NCI-H526 treated with DMSO at 0.1 percent for 48 hours (cell line): ENCODE results near the gene KLHL14.
"Not testable (repeated sequence)": the region's sequence is repeated elsewhere in the genome, so short reads cannot be mapped to it uniquely, and the experiment has no call there.

Source experiments
- DNase-seq: peaks from one replicate; lab custom pipeline; 2025; lab: John Stamatoyannopoulos, UW

KLHL14 gene

DNA sequence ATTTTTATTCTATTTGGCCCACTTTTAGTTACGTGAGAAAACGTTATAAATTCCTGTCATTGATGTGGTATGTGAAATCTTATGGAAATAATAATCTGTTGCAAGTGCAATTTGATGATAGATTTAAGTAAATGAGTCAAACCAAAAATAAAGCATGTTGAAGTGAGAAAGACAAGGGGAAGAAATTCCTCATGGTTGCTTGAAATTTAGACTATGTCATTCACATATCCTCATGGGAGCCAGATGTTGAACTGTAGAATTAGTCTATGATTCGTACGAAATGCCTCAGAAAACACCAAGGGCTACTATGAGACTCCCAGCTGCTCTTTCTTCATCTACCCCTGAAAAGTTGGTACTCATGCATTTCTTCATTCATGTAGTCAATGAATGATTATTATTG, 55.7 kb downstream of the KLHL14 start:
- DNase-seq = no peak

DNA sequence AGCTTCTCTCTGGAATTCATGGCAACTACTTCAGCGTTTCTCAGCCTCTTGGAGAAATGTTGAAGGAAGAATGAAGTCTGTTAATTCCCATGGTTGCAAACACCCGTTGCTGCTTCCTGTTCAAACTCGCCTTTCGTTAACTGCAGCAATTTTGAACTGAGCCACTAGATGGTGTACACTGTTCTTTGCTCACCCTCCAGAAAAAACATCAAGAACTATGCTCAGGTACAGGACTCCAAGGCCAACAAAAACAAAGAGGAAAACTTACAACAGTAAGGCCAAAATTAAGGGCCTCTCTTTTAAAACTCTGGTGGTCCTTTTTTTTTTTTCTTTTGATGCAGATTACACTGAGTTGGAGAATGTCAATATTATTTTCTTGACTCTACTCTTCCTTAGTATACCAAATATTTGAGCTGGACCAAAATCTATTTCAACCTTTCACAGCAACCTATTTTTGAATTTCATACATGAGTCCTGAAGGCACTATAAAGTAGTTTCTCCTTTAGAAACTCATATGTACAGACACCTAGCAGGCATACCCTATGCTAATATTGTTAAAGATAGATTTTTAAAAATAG, 58.2 kb downstream of the KLHL14 start:
- DNase-seq = peak; percentile 62

DNA sequence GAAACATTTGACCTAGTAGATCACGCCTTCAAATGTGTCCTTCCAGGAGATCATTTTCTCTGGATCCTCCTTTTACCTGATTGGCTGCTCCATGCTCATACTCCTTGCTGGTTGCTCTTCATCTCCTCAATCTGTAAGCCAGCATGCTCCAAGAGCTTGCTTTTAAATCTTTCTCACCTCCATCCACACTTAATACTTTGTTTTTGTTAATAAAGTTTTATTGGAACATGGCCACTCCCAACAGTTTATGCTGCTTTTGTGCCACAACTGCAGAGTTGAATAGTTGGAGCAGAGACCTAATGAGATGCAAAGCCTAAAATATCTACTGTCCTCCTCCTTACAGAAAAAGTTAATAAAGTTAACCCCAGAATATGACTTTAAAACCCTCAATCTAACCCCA, 60.0 kb downstream of the KLHL14 start:
- DNase-seq = no peak

DNA sequence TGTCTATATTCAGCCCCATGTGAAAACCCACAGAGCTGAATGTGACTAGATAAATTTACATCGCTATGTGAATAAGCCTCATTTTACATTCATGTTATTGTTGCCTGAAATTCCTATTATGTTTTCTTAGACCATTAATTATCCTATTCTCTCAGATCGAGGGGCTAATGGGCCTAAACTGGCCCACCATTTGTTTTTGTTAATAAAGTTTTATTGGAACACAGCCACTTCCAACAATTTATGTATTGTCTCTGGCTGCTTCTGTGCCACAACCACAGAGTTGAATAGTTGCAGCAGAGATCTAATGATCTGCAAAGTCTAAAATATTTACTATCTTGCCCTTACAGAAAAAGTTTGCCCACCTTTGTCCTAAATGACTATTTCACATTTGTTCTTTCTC, 61.0 kb downstream of the KLHL14 start:
- no peak for DNase-seq

DNA sequence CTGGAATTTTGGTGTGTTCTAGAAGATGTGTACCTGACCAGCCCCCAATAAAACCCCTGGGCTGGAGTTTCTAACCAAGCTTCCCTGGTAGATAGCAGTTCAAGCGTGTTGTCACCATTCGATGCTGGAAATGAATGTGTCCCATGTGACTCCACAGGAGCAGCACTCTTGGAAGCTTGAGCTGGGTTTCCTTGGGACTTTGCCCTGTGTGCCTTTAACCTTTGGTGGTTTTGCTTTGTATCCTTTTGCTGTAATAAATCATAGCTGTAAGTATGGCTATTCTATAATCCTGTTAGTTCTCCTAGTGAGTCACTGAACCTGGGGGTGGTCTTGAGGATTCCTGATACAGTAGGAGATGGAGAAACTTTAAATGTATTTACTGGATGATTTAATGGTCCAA, 65.2 kb downstream of the KLHL14 start:
- no peak for DNase-seq

DNA sequence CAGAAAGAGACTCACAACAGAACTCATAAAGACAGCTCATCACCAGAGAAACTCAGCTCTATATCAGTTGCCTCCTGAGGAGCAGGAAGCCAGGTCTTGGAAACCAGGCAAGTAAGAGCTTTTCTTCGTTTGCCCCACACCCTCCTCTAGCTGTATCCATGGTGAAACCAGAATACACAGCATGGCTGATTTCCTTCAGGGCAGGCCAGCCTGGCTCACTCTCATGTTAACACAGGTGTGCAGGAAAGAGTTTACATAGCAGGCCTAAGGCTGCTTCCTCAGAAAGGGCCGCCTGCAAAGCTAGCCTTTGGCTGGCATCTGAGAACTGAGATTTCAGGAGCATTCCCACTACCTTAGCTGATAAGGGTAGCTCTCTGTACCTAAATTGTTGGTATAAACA, 65.7 kb downstream of the KLHL14 start:
- no peak for DNase-seq

DNA sequence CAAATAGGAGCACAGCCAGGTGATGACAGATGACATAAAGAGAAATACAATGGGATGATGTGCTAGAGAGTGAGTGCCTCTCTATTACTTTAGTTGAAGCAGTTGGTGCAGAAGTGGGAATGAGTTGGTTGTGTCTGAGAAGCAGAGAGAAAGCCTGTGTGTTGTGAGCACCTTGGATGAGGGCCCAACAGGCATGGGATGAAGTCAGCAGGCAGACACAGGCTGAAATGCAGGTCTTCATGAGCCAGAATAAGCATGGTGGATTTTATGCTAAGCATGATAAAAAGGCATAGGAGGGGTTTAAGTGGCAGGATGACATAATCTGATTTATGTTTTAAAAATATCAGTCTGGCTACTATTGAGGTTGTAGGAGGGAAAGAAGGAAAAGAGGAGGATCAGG, 71.5 kb downstream of the KLHL14 start:
- no peak for DNase-seq

DNA sequence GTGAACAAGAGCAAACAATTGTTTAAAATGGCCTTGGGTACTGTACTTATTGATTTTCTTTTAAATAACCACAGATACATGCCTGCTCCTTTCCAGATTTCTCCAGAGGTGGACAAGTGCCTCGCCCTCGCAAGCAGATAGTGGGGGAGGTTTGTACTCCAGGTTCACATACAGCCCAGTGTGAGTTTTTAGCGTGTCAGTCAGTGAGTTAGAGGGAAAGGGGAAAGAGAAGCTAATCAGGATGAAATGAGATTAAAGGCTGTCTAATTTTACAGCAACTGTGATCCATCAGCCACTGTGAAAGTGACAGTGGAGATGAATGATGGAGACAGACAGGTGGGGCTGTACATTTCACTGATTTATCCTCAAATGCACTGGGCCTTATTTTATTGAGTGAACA, 74.7 kb downstream of the KLHL14 start:
- no peak for DNase-seq

DNA sequence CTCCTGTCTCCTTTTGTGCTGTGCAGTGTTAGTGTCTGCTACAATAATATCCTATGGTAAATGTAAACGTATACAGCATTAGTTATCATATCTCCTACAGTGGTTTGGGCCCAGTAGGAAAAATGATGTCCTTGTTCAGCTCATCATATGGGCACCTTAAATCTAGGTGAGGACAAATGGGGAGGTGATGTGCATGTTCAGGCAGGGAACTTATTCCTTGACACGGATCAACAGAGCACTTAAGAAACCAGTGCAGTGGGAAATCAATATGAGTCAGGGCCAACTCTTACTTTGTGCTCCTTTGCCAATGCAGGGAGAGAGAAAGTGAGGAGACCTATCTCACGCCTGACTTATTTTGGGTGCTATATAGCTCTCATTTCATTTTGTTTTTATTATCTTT, 76.4 kb downstream of the KLHL14 start:
- DNase-seq = no peak

DNA sequence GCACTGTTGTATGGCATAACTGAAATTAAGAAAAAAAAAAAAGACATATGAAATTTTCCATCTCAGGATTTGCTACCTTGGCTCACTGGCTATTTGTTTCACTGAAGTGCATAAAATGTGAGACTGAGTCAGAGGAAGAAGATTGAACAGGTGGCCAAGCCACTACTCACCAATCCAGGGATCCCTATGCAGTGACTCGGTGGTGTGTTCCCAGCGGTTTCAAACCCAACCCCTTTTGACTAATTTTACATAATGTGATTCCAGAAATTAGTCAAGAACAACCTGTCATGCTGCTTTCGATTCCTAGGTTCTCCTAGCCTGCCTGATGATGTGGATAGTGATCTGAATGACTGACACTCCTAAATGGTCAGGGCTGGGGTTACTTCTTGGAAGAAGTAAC, 77.3 kb downstream of the KLHL14 start:
- DNase-seq = no peak

DNA sequence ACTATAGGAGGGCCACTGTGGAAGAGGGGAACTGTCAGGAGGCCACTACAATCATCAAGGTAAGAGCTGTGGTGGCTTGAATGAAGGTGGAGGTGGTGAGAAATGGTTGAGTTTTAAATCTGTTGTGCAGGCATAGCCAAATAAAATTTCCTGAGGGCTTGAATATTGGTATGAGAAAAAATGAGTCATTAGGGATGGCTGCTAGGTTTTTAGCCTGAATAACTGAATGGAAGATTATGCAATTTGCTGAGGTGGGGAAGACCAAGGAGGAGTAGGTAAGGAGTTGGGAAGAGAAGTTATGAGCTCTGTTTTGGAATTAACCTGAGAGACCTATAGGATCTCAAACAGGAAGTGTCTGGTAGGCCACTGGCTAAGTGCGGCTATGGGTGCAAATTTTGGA, 84.0 kb downstream of the KLHL14 start:
- DNase-seq = no peak

DNA sequence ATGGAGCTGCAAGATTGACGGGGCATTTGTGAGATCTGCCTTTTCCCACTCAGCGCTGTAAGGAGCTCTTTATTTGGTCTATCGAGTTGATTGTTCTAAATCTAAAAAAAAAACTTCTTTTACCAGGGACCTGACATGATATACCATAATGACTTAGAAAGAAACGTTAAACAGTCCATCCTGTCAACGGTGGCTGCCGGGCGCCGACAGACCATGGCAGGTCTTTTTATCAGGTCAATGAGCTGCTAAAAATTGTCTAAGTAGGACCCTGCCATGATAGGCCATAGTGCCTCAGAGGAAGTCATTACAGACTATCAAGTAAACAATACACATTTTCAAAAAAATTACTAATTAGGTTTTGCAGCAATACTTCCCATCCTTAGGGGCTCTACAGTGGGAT, 87.9 kb downstream of the KLHL14 start:
- no peak for DNase-seq

DNA sequence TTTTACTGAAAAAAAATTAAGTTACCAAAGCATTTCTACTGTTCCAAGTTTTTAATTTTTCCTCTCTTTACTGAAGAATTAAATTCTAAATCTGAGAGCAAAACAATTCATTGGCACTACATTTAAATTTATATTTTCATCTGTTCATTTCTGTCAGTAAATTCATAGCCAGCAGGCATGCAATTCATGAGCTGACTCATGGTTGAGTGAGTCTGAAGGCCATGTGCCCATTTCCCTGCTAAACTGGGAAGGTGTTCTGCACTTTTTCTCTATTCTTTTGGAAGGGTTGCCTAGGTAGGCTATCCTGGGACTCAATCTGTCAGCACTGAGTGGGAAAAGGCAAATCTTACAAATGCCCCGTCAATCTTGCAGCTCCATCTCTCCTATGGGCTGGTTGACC, 88.7 kb downstream of the KLHL14 start:
- DNase-seq = no peak

DNA sequence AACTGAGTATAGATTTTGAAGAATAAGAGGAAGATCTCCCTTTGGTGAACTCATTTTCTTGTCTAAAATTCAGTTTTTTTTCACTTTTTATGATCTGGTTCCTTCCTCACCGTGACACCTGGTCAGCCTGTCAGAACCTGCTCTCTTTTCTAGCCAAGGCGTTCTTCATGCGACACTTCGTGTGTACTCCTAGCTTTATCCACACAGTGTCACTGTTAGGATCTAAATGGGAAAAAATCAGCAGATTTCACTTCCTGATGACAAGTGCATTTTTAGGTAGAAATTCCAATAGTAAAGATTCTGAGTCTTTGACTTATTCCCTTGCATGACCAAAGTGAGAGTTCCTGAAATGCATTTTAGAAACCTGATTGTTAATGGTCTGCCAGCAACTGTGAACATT, 89.8 kb downstream of the KLHL14 start:
- no peak for DNase-seq

DNA sequence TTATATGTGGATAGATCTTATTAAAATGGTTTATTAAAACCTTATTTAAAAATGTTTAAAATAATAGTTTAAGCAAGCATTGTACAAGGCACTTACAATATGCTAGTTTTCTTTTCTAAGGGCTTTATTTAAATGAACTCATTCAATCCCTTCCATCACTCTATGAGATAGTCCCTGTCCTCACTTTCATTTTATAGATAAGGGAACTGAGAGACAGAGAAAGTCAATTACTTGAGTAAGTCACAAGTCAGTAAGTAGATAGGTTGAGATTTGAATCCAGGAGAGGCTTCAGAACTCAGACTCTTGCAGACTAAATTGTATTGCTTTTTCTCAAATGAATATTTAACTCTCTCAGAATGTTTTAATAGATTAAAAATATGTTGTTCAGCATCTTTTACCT, 95.2 kb downstream of the KLHL14 start:
- no peak for DNase-seq

DNA sequence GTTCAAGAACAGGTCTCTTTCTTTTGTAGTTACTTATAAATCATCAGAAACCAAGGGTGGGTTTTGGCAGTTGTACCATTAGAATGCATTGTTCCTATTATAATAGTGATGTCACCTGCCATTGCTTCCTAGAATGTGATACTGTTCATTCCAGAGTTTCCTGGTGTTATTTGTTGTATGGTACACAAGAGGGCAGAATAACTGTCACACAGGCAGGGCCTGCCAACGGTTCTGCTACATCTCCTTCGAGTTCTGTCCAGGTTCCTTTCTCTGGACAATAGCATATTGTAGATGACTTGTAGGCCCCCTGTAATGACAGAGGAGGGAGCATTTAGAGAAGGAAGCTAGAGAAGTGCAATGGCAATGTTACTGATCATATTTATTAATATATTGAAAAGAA, 98.3 kb downstream of the KLHL14 start:
- DNase-seq = no peak

DNA sequence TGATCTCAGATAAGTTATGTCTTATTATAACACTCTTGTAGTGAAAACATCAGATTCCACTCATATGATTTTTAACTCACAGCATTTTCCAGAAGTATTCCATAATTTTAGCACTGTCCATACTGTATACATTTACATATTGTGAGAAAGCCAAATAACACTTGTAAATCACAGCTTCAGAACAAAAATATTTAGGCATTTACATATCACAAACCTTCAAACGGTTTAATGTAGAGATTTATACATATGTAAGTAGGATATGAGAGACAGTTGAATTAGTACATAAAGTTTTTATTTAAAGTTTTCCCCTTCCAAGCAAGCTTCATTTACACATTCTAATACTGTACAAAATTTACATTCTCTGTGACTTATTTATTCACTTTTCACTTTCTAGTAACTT, 100.4 kb downstream of the KLHL14 start:
- no peak for DNase-seq

DNA sequence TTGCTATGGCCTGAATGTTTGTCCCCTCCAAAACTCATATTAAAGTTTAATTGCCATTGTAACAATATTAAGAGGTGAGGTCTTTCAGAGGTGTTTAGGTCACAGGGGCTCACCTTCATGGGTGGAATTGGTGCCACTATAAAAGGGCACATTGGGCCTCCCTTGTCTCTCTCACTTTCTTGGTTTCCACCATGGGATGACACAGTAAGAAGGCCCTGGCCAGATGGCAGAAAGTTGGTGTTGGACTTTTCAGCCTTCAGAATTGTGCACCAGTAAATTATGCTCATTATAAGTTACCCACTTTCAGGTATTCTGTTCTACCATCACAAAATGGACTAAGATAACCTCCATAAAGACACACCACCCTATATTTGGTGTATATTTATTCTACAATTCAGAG, 102.1 kb downstream of the KLHL14 start:
- DNase-seq = no peak

DNA sequence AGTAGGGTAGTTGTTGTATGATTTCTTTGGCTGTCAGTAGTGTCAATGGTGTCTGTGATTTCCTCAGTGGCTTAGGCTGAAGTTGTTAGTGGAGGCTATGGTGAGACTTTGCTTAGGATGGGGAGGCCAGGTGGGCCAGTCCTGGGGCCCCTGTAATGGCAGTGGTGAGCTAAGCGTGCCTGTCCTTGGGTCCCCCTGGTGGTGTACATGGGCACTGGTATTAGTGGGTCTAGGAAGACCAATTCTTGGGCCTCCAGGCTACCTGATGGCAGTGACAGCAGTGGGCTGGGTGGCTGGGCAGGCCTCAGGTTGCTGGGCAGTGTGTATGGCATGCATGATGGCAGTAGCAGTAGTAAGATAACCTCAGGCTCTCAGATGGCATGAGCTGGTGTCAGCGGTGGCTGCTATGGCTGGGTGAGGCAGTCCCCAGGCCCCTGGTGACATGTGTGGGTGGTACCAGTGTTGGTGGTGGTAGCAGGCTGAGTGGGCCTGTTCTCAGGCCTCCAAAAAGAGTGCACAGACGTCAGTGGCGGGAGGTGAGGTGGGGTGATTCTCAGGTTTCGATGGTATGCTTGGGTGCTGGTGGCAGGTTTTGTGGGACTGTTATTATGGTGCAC, 103.2 kb downstream of the KLHL14 start:
- DNase-seq = no peak

DNA sequence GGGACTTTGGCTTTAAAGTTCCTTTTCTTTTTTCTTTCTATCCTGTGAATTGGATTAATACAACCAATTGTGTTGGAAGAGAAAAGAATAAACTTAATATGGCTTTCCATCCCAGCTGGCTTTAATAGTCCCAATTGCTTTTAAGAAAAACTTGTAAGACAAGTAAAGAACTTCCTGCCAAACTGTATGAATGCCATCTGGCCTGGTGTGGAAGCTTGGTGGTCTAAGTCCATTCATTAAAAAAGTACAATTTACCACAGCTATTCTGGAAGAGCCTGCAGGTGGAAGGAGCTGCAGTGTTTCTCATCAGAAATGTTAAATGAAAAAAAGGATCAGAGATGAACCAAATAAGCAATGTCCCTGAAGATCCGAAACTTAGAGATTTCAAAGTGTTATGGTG, 103.9 kb downstream of the KLHL14 start:
- DNase-seq = no peak

DNA sequence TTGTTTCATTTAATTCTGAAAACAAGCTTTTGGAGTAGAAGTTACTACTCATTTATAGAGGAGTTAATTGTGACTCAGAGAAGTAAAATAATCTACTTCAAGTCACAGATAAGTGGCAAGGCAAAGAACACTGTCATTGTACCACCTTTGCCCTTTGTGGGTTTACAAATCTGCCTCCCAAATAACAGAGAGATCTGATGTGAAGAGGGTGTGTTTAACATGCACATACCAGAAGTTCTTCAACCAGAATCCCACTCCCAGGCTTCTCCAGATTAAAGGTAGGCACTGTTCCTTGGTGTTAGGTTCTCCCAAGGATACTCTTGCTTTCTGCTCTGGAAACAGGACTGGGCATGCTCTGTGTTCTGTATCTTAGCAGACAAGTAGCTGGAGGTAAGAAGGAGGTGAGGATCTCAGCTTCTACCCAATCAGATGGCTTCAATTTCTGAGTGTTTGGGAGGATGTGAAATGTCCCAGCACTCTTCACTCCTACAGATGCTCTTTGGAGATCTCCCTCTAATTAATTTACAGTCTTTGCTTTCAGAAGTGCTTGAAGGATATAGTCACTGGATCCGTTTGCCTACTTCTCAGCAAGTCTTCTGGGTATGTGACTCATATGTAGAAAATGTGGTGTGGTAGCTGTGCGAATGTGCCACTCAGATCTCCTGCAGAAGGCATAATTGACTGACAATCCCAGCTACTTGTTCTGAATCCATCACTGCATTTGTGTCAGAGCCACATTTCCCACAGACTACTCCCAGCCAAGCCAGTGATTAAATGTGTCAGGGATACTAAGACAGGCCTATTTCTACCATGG, 111.1 kb downstream of the KLHL14 start:
- DNase-seq = no peak

DNA sequence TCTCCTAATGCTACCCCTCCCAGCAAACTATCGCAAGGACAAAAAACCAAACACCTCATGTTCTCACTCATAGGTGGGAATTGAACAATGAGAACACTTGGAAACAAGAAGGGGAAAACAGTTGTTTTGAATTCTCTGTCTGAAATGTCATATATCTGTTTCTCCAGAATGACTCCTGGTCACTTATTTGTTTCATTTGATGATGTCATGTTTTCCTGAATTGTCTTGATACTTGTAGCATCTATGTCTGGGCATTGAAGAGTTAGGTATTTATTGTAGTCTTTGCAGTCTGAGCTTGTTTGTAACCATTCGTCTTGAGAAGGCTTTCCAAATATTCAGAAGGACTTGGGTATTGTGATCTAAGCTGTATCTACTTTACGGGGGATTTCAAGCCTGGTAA, 118.3 kb downstream of the KLHL14 start:
- not testable (repeated sequence) for DNase-seq

DNA sequence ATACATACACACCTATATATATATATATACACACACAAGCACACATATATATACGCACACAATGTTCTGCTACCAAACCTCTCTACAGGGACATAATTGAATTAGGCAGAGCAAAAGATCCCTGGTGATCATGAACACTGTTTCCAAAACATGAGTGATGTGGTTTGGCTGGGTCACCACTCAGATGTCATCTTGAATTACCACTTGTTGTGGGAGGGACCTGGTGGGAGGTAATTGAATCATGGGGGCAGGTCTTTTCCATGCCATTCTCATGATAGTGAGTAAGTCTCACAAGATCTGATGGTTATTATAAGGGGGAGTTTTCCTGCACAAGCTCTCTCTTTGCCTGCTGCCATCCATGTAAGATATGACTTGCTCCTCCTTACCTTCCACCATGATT, 135.2 kb downstream of the KLHL14 start:
- not testable (repeated sequence) for DNase-seq

DNA sequence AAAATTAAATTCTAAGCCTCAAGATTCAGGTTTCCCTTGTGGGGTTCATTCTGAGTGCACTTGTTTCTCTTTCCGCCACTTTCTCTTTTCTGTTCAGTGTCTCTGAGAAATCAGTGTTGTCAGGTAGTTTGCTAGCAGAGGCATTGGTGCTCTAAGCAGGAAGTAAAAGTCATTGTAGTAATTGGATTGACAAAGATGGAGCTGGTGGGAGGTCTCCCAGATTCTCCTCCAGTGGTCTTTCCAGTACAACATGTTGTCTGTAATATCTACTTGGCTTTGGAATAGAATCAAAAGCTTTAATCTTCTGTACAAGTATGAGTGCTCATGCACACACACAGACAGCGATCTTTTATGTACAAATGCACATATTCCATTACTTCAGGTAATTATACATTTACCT, 135.6 kb downstream of the KLHL14 start:
- DNase-seq = no peak
